Neural cell (in vitro differentiated cells): ENCODE measurements around the gene ZNF175. TPM values are rescaled to one million over a fixed set of nuclear protein-coding genes. Genes with fewer than 3 reads are reported as not detected.

Source experiments
- H2AFZ ChIP-seq: fragments of 200-600, 300-800 bp; sonication (generic), shearing (Covaris generic); 2 replicates; pipeline ENCODE4 v1.6.0; 2014; ENCODE audit warnings: low read depth, mild to moderate bottlenecking, antibody characterized with exemption, low read length, moderate library complexity
- H3F3A ChIP-seq: fragments of 200-600 bp; shearing (Covaris generic); 2 replicates; pipeline ENCODE4 v1.6.1; 2016; ENCODE audit warnings: mild to moderate bottlenecking, moderate library complexity, mixed read lengths, antibody characterized with exemption, low read length; ENCODE audit not compliant: insufficient read depth, poor library complexity, severe bottlenecking
- H3K27ac ChIP-seq: fragments of 200-600, 300-800 bp; sonication (generic), shearing (Covaris generic); 2 replicates; pipeline ENCODE4 v1.5.1; 2014; ENCODE audit warnings: mild to moderate bottlenecking, low read length, moderate library complexity
- H3K27me3 ChIP-seq: fragments of 300-800, 200-600 bp; sonication (generic), shearing (Covaris generic); 2 replicates; pipeline ENCODE4 v1.6.0; 2014; ENCODE audit warnings: mild to moderate bottlenecking, low read depth, low read length, moderate library complexity; ENCODE audit not compliant: insufficient read depth
- H3K36me3 ChIP-seq: fragments of 300-800, 200-600 bp; sonication (generic), shearing (Covaris generic); 2 replicates; pipeline ENCODE4 v1.5.1; 2014; ENCODE audit warnings: mild to moderate bottlenecking, antibody characterized with exemption, low read length, moderate library complexity; ENCODE audit not compliant: insufficient read depth
- H3K4me2 ChIP-seq: fragments of 300-800, 200-600 bp; sonication (generic), shearing (Covaris generic); 2 replicates; pipeline ENCODE4 v1.6.0; 2014; ENCODE audit warnings: mild to moderate bottlenecking, low read length
- H3K4me3 ChIP-seq: fragments of 300-800, 200-600 bp; sonication (generic), shearing (Covaris generic); 2 replicates; pipeline ENCODE4 v1.5.1; 2014; ENCODE audit warnings: mild to moderate bottlenecking, low read length, moderate library complexity
- H3K79me2 ChIP-seq: fragments of 200-600 bp; shearing (Covaris generic); replicated peaks from 2 replicates; pipeline ENCODE4 v1.6.0; 2014; ENCODE audit warnings: mild to moderate bottlenecking, low read length, moderate library complexity; ENCODE audit not compliant: insufficient read depth
- H3K9ac ChIP-seq: fragments of 300-800, 200-600 bp; sonication (generic), shearing (Covaris generic); 2 replicates; pipeline ENCODE4 v1.6.1; 2016; ENCODE audit warnings: mild to moderate bottlenecking, low read length, mixed read lengths
- H3K9me2 ChIP-seq: fragments of 200-600 bp; shearing (Covaris generic); 2 replicates; pipeline ENCODE4 v1.6.1; 2016; ENCODE audit warnings: mild to moderate bottlenecking, low read length, mixed read lengths; ENCODE audit not compliant: insufficient read depth
- H3K9me3 ChIP-seq: fragments of 200-600, 300-800 bp; sonication (generic), shearing (Covaris generic); 2 replicates; pipeline ENCODE4 v1.6.1; 2016; ENCODE audit warnings: mild to moderate bottlenecking, mixed run types, low read length, moderate library complexity, mixed read lengths
- H4K20me1 ChIP-seq: fragments of 200-600 bp; shearing (Covaris generic); 2 replicates; pipeline ENCODE4 v1.6.1; 2016; ENCODE audit warnings: mild to moderate bottlenecking, mixed run types; ENCODE audit not compliant: insufficient read depth
- CTCF ChIP-seq: fragments of 450-650 bp; IDR thresholded peaks from 2 replicates; pipeline ENCODE4 v1.5.1; 2014; ENCODE audit warnings: antibody characterized with exemption, mild to moderate bottlenecking, moderate library complexity; ENCODE audit not compliant: poor library complexity, severe bottlenecking
- EP300 ChIP-seq: fragments of 450-650 bp; conservative IDR thresholded peaks from 2 replicates; pipeline ENCODE4 v1.6.1; 2014; ENCODE audit warnings: antibody characterized with exemption, mild to moderate bottlenecking, moderate library complexity; ENCODE audit not compliant: poor library complexity, severe bottlenecking
- EZH2 ChIP-seq: fragments of 200-600, 300-800 bp; shearing (Covaris generic), sonication (generic); IDR thresholded peaks from 2 replicates; pipeline ENCODE4 v1.6.1; 2014; ENCODE audit warnings: antibody characterized with exemption, low read length, borderline replicate concordance, mild to moderate bottlenecking; ENCODE audit not compliant: insufficient read depth, poor library complexity, severe bottlenecking
- MXI1 ChIP-seq: fragments of 450-650 bp; conservative IDR thresholded peaks from 2 replicates; pipeline ENCODE4 v1.6.1; 2014; ENCODE audit warnings: antibody characterized with exemption, mild to moderate bottlenecking; ENCODE audit not compliant: poor library complexity, severe bottlenecking
- POLR2AphosphoS5 ChIP-seq: IDR thresholded peaks from 2 replicates; pipeline ENCODE4 v1.6.1; 2012
- RAD21 ChIP-seq: fragments of 450-650 bp; conservative IDR thresholded peaks from 2 replicates; pipeline ENCODE4 v1.6.1; 2014; ENCODE audit warnings: antibody characterized with exemption, mild to moderate bottlenecking, moderate library complexity
- REST ChIP-seq: IDR thresholded peaks from 2 replicates; pipeline ENCODE4 v1.6.1; 2012; ENCODE audit warnings: borderline replicate concordance
- SMC3 ChIP-seq: fragments of 450-650 bp; conservative IDR thresholded peaks from 2 replicates; pipeline ENCODE4 v1.6.1; 2014; ENCODE audit warnings: antibody characterized with exemption, mild to moderate bottlenecking, moderate library complexity; ENCODE audit not compliant: poor library complexity
- TAF1 ChIP-seq: IDR thresholded peaks from 2 replicates; pipeline ENCODE4 v1.6.1; 2012; ENCODE audit warnings: low read depth
- polyA plus RNA-seq: library from polyadenylated mRNA; depleted of rRNA; stranded (reverse); fragments of >200 nt; gene quantifications from 2 replicates; pipeline ENCODE4 v1.2.3, GENCODE V29; 2014

ZNF175 gene
- polyA plus RNA-seq, 1 donor from 2014 or later, result 10.9 TPM

- Histone ChIP-seq H3K9ac (no peak overlapping the region), H4K20me1 (no peaks in the 10 kb centered on the region), H3K4me2 (no peak overlapping the region), H3K27me3 (no peaks in the 10 kb centered on the region), H3F3A (no peaks in the 10 kb centered on the region), H3K9me2 (no peaks in the 10 kb centered on the region), H3K9me3 (no peaks in the 10 kb centered on the region), H3K27ac (no peak overlapping the region), H2AFZ (no peak overlapping the region), H3K36me3 (no peaks in the 10 kb centered on the region), H3K79me2 (no peaks in the 10 kb centered on the region), H3K4me3 (no peak overlapping the region)
- TF ChIP-seq MXI1, result no peak
- TF ChIP-seq RAD21, result no peak
- no peak for TF ChIP-seq CTCF
- TF ChIP-seq EZH2, result no peak
- TF ChIP-seq SMC3, result no peak
- no peak for TF ChIP-seq REST
- TF ChIP-seq TAF1, result no peak
- no peak for TF ChIP-seq EP300
- TF ChIP-seq POLR2AphosphoS5, result no peak
Measured at GRCh38 chr19:51530616-51531015, 40.5 kb upstream of the ZNF175 start.

GRCh38 chr19:51531349-51532315, 39.5 kb upstream of the ZNF175 start, which contains the start of gene SIGLEC6:
SIGLEC6 (minus strand) TSS chr19:51531670; CDS start chr19:51531648, 22 bp downstream.
- H3F3A ChIP-seq, result no peaks in the 10 kb centered on the region
- no peak within 1 kb of the TSS for H2AFZ ChIP-seq
- no peaks in the 10 kb centered on the region for H3K27me3 ChIP-seq

More at GRCh38 chr19:51531349-51532315, 39.5 kb upstream of the ZNF175 start, which contains the start of gene SIGLEC6:
- H3K9me3 ChIP-seq, result no peaks in the 10 kb centered on the region
- TF ChIP-seq EZH2, result no peak
- TF ChIP-seq TAF1, result no peak
- TF ChIP-seq EP300, result no peak
- TF ChIP-seq MXI1, result no peak
- no peak for TF ChIP-seq POLR2AphosphoS5
- TF ChIP-seq RAD21, result no peak
- TF ChIP-seq CTCF, result no peak
- no peak for TF ChIP-seq SMC3
- no peak for TF ChIP-seq REST
- no peaks in the 10 kb centered on the region for H3K36me3 ChIP-seq
- no peaks in the 10 kb centered on the region for H3K9me2 ChIP-seq
- no peaks in the 10 kb centered on the region for H4K20me1 ChIP-seq
- no peak within 1 kb of the TSS for H3K27ac ChIP-seq
- no peaks in the 10 kb centered on the region for H3K79me2 ChIP-seq
- no peak within 1 kb of the TSS for H3K4me2 ChIP-seq
- H3K4me3 ChIP-seq, result no peak within 1 kb of the TSS
- H3K9ac ChIP-seq, result no peak within 1 kb of the TSS
